ENCODE measurements around the gene CCDC171.

The CCDC171 gene

GRCh38 chr9:15901572-15901971, 348.7 kb downstream of the CCDC171 start:
- Histone ChIP-seq H3K9me3 (ENCODE audit: control insufficient read depth in 1 of 2, low read length in 2 of 2) (peaks cover 0 to 9% of the 10 kb centered on the region in 2 donors), H3K9ac (ENCODE audit: low read depth in 1 of 2, low read length in 2 of 2) (no peak overlapping the region), H3K27me3 (ENCODE audit: control insufficient read depth in 1 of 2, insufficient read depth in 2 of 2, low read length in 2 of 2) (no peaks in the 10 kb centered on the region), H3K36me3 (ENCODE audit: control insufficient read depth in 1 of 2, insufficient read depth in 2 of 2, low read length in 2 of 2) (no peaks in the 10 kb centered on the region), H3K4me3 (ENCODE audit: low read depth in 1 of 2, low read length in 2 of 2) (no peak overlapping the region), H3K4me1 (ENCODE audit: control insufficient read depth in 1 of 2, insufficient read depth in 2 of 2, low read length in 2 of 2) (no peaks in the 10 kb centered on the region), H3K27ac (ENCODE audit: low read depth, low read length) (no peak overlapping the region)

GRCh38 chr9:15909297-15909696, 356.5 kb downstream of the CCDC171 start:
- no peaks in the 10 kb centered on the region for H3K36me3 ChIP-seq (ENCODE audit: control insufficient read depth in 1 of 2, insufficient read depth in 2 of 2, low read length in 2 of 2)
- no peak overlapping the region for H3K4me3 ChIP-seq (ENCODE audit: low read depth in 1 of 2, low read length in 2 of 2)
- H3K9ac ChIP-seq (ENCODE audit: low read depth in 1 of 2, low read length in 2 of 2), result no peak overlapping the region
- H3K4me1 ChIP-seq (ENCODE audit: control insufficient read depth in 1 of 2, insufficient read depth in 2 of 2, low read length in 2 of 2), result no peaks in the 10 kb centered on the region
- no peaks in the 10 kb centered on the region for H3K9me3 ChIP-seq (ENCODE audit: control insufficient read depth in 1 of 2, low read length in 2 of 2)
- no peaks in the 10 kb centered on the region for H3K27me3 ChIP-seq (ENCODE audit: control insufficient read depth in 1 of 2, insufficient read depth in 2 of 2, low read length in 2 of 2)
- H3K27ac ChIP-seq (ENCODE audit: low read depth, low read length), result no peak overlapping the region

- Histone ChIP-seq H3K9ac (ENCODE audit: low read depth in 1 of 2, low read length in 2 of 2) (no peak overlapping the region), H3K27ac (ENCODE audit: low read depth, low read length) (no peak overlapping the region), H3K4me1 (ENCODE audit: control insufficient read depth in 1 of 2, insufficient read depth in 2 of 2, low read length in 2 of 2) (no peaks in the 10 kb centered on the region), H3K27me3 (ENCODE audit: control insufficient read depth in 1 of 2, insufficient read depth in 2 of 2, low read length in 2 of 2) (no peaks in the 10 kb centered on the region), H3K9me3 (ENCODE audit: control insufficient read depth in 1 of 2, low read length in 2 of 2) (peaks cover 5% of the 10 kb centered on the region in 2 donors), H3K4me3 (ENCODE audit: low read depth in 1 of 2, low read length in 2 of 2) (no peak overlapping the region), H3K36me3 (ENCODE audit: control insufficient read depth in 1 of 2, insufficient read depth in 2 of 2, low read length in 2 of 2) (no peaks in the 10 kb centered on the region)
Measured at GRCh38 chr9:15915711-15916110, 362.9 kb downstream of the CCDC171 start.

- H3K27ac ChIP-seq (ENCODE audit: low read depth, low read length), result no peak overlapping the region
- H3K9me3 ChIP-seq (ENCODE audit: control insufficient read depth in 1 of 2, low read length in 2 of 2), result peaks cover 0 to 4% of the 10 kb centered on the region in 2 donors
- no peaks in the 10 kb centered on the region for H3K4me1 ChIP-seq (ENCODE audit: control insufficient read depth in 1 of 2, insufficient read depth in 2 of 2, low read length in 2 of 2)
- H3K9ac ChIP-seq (ENCODE audit: low read depth in 1 of 2, low read length in 2 of 2), result no peak overlapping the region
- no peak overlapping the region for H3K4me3 ChIP-seq (ENCODE audit: low read depth in 1 of 2, low read length in 2 of 2)
- no peaks in the 10 kb centered on the region for H3K27me3 ChIP-seq (ENCODE audit: control insufficient read depth in 1 of 2, insufficient read depth in 2 of 2, low read length in 2 of 2)
- H3K36me3 ChIP-seq (ENCODE audit: control insufficient read depth in 1 of 2, insufficient read depth in 2 of 2, low read length in 2 of 2), result no peaks in the 10 kb centered on the region
Measured at GRCh38 chr9:15927161-15927560, 374.3 kb downstream of the CCDC171 start.

- Histone ChIP-seq H3K27me3 (ENCODE audit: control insufficient read depth in 1 of 2, insufficient read depth in 2 of 2, low read length in 2 of 2) (no peaks in the 10 kb centered on the region), H3K4me1 (ENCODE audit: control insufficient read depth in 1 of 2, insufficient read depth in 2 of 2, low read length in 2 of 2) (no peaks in the 10 kb centered on the region), H3K9me3 (ENCODE audit: control insufficient read depth in 1 of 2, low read length in 2 of 2) (peaks cover 0 to 4% of the 10 kb centered on the region in 2 donors), H3K9ac (ENCODE audit: low read depth in 1 of 2, low read length in 2 of 2) (no peak overlapping the region), H3K27ac (ENCODE audit: low read depth, low read length) (no peak overlapping the region), H3K4me3 (ENCODE audit: low read depth in 1 of 2, low read length in 2 of 2) (no peak overlapping the region), H3K36me3 (ENCODE audit: control insufficient read depth in 1 of 2, insufficient read depth in 2 of 2, low read length in 2 of 2) (no peaks in the 10 kb centered on the region)
Measured at GRCh38 chr9:15935661-15936305, 382.9 kb downstream of the CCDC171 start.

GRCh38 chr9:15936306-15936921, 383.6 kb downstream of the CCDC171 start:
- Histone ChIP-seq H3K9me3 (ENCODE audit: control insufficient read depth in 1 of 2, low read length in 2 of 2) (peaks cover 0 to 4% of the 10 kb centered on the region in 2 donors), H3K27me3 (ENCODE audit: control insufficient read depth in 1 of 2, insufficient read depth in 2 of 2, low read length in 2 of 2) (no peaks in the 10 kb centered on the region), H3K4me3 (ENCODE audit: low read depth in 1 of 2, low read length in 2 of 2) (no peak overlapping the region), H3K27ac (ENCODE audit: low read depth, low read length) (no peak overlapping the region), H3K36me3 (ENCODE audit: control insufficient read depth in 1 of 2, insufficient read depth in 2 of 2, low read length in 2 of 2) (no peaks in the 10 kb centered on the region), H3K4me1 (ENCODE audit: control insufficient read depth in 1 of 2, insufficient read depth in 2 of 2, low read length in 2 of 2) (no peaks in the 10 kb centered on the region), H3K9ac (ENCODE audit: low read depth in 1 of 2, low read length in 2 of 2) (no peak overlapping the region)

GRCh38 chr9:15942831-15943424, 390.1 kb downstream of the CCDC171 start:
- H3K9me3 ChIP-seq (ENCODE audit: control insufficient read depth in 1 of 2, low read length in 2 of 2), result no peaks in the 10 kb centered on the region
- H3K4me3 ChIP-seq (ENCODE audit: low read depth in 1 of 2, low read length in 2 of 2), result no peak overlapping the region
- H3K36me3 ChIP-seq (ENCODE audit: control insufficient read depth in 1 of 2, insufficient read depth in 2 of 2, low read length in 2 of 2), result no peaks in the 10 kb centered on the region
- H3K9ac ChIP-seq (ENCODE audit: low read depth in 1 of 2, low read length in 2 of 2), result no peak overlapping the region
- no peak overlapping the region for H3K27ac ChIP-seq (ENCODE audit: low read depth, low read length)
- H3K4me1 ChIP-seq (ENCODE audit: control insufficient read depth in 1 of 2, insufficient read depth in 2 of 2, low read length in 2 of 2), result no peaks in the 10 kb centered on the region
- no peaks in the 10 kb centered on the region for H3K27me3 ChIP-seq (ENCODE audit: control insufficient read depth in 1 of 2, insufficient read depth in 2 of 2, low read length in 2 of 2)

- no peak overlapping the region for H3K27ac ChIP-seq (ENCODE audit: low read depth, low read length)
- H3K4me1 ChIP-seq (ENCODE audit: control insufficient read depth in 1 of 2, insufficient read depth in 2 of 2, low read length in 2 of 2), result no peaks in the 10 kb centered on the region
- H3K27me3 ChIP-seq (ENCODE audit: control insufficient read depth in 1 of 2, insufficient read depth in 2 of 2, low read length in 2 of 2), result no peaks in the 10 kb centered on the region
- H3K9ac ChIP-seq (ENCODE audit: low read depth in 1 of 2, low read length in 2 of 2), result no peak overlapping the region
- no peaks in the 10 kb centered on the region for H3K36me3 ChIP-seq (ENCODE audit: control insufficient read depth in 1 of 2, insufficient read depth in 2 of 2, low read length in 2 of 2)
- no peaks in the 10 kb centered on the region for H3K9me3 ChIP-seq (ENCODE audit: control insufficient read depth in 1 of 2, low read length in 2 of 2)
- no peak overlapping the region for H3K4me3 ChIP-seq (ENCODE audit: low read depth in 1 of 2, low read length in 2 of 2)
Measured at GRCh38 chr9:15944341-15944740, 391.5 kb downstream of the CCDC171 start.

- Histone ChIP-seq H3K4me1 (ENCODE audit: control insufficient read depth in 1 of 2, insufficient read depth in 2 of 2, low read length in 2 of 2) (no peaks in the 10 kb centered on the region), H3K27me3 (ENCODE audit: control insufficient read depth in 1 of 2, insufficient read depth in 2 of 2, low read length in 2 of 2) (no peaks in the 10 kb centered on the region), H3K27ac (ENCODE audit: low read depth, low read length) (no peak overlapping the region), H3K36me3 (ENCODE audit: control insufficient read depth in 1 of 2, insufficient read depth in 2 of 2, low read length in 2 of 2) (no peaks in the 10 kb centered on the region), H3K9ac (ENCODE audit: low read depth in 1 of 2, low read length in 2 of 2) (no peak overlapping the region), H3K9me3 (ENCODE audit: control insufficient read depth in 1 of 2, low read length in 2 of 2) (no peaks in the 10 kb centered on the region), H3K4me3 (ENCODE audit: low read depth in 1 of 2, low read length in 2 of 2) (no peak overlapping the region)
Measured at GRCh38 chr9:15959663-15960062, 406.8 kb downstream of the CCDC171 start.

- Histone ChIP-seq H3K4me1 (ENCODE audit: control insufficient read depth in 1 of 2, insufficient read depth in 2 of 2, low read length in 2 of 2) (no peaks in the 10 kb centered on the region), H3K9ac (ENCODE audit: low read depth in 1 of 2, low read length in 2 of 2) (no peak overlapping the region), H3K9me3 (ENCODE audit: control insufficient read depth in 1 of 2, low read length in 2 of 2) (no peaks in the 10 kb centered on the region), H3K27ac (ENCODE audit: low read depth, low read length) (no peak overlapping the region), H3K36me3 (ENCODE audit: control insufficient read depth in 1 of 2, insufficient read depth in 2 of 2, low read length in 2 of 2) (no peaks in the 10 kb centered on the region), H3K27me3 (ENCODE audit: control insufficient read depth in 1 of 2, insufficient read depth in 2 of 2, low read length in 2 of 2) (no peaks in the 10 kb centered on the region), H3K4me3 (ENCODE audit: low read depth in 1 of 2, low read length in 2 of 2) (no peak overlapping the region)
Measured at GRCh38 chr9:15961217-15961616, 408.4 kb downstream of the CCDC171 start.

All from duodenal mucosa (tissue), 2 donors.